NCI-H2196 (cell line): ENCODE results near the gene DAND5.
A peak's percentile ranks its signal among the peaks of the same experiment; 100 is the strongest.

Source experiments
- DNase-seq: peaks from one replicate; lab custom pipeline; 2025; ENCODE audit not compliant: unreplicated experiment; lab: John Stamatoyannopoulos, UW

Gene DAND5

GRCh38 chr19:13019332-13019731 is 50.0 kb downstream of the DAND5 start:
- DNase-seq, result no peak

GRCh38 chr19:13020002-13020414 is 50.6 kb downstream of the DAND5 start:
- DNase-seq, result no peak

- no peak for DNase-seq
Measured at GRCh38 chr19:13022111-13022858, 52.9 kb downstream of the DAND5 start.

- peak; percentile 62 for DNase-seq
Measured at GRCh38 chr19:13022859-13023636, 53.7 kb downstream of the DAND5 start.

GRCh38 chr19:13023656-13024055 is 54.3 kb downstream of the DAND5 start:
- DNase-seq, result no peak
